Subcutaneous adipose tissue (tissue), 4 donors: ENCODE data around the gene IL4R. TPM values are rescaled to one million over a fixed set of nuclear protein-coding genes. Genes with fewer than 3 reads are reported as not detected.

Experiments used
- CTCF ChIP-seq: fragments of 450-650 bp; IDR thresholded peaks from one replicate; pipeline ENCODE4 v1.5.1; 2016; ENCODE audit warnings: low read depth, mild to moderate bottlenecking, control low read depth, antibody characterized with exemption, moderate library complexity
- total RNA-seq, 4 donors: library from RNA; depleted of rRNA; stranded (reverse); fragments of >200 nt; gene quantifications; one replicate each; pipeline ENCODE4 v1.1.0, GENCODE V29; 2016

The IL4R gene
- total RNA-seq, 4 donors from 2014 or later: 14.7 to 37.3 (median 30.4) TPM

DNA sequence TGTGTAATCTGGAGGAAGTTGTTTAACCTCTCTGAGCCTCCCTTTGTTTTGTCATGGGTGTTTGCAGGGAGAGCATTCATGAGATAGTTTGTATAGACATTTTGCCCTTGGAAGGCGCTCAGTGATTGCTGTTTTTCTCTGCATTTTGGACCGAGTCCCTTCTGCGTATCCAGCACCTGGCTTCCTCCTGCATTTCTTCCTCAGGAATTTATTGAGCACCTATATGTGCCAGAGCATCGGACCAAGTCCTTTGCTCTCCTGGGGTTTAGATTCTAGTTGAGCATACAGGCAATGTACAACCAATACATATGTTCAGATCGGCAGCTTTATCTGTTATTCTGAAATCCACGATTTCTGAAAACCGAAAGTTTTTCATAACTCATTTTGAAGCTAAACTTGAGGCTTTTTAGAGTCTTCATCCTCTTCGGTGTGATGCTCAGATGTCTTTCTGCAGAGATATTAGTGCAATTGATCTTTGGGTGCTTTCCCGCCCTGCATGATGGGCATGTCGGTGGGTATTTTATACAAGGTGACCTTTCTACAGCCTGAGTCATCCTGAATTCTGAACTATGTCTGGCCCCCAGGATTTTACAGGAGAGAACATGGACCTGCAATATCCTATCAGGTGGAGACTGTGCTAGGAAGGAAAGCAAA lies 4.1 kb downstream of the IL4R start:
- TF ChIP-seq CTCF: no peak

DNA sequence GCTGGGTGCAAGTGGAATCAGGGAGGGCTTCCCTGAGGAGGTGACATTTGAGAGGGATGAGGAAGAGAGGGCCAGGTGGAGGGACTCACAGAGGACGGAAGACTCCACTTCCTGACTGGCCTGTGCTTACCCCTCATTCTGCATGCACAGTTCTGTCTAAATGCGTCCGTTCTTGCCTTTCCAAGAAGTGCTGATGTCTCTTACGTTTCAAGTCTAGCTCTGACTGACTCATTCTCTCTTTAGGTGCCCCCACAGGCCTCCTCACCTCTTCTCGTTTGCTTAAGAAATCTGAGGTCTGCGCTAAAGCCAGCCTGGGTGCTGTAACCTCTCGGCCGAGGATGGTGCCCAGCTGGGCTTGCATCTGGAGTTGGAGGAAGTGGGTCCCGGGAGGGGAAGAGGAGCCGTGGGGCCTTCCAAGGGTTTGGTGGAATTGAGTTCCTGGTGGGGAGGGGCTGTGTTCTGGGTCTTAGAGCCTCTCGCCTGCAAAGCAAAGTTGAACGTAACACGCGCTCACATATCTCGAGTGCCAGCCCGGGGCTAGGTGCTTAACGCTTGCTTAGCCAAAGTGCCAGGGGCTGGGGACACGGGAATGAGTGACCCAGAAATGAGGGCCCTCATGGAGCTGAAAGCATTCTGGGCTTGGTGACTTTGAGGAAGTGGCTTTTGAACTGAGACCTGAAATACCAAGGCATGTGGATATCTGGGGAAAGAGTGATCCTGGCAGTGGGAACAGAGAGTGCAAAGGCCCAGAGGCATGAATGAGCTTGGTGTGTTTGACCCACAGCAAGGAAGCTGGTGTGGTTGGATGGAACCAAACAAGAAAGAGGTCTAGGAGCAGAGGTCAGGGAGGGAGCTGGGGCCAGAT lies 4.8 kb downstream of the IL4R start:
- TF ChIP-seq CTCF: no peak

GRCh38 chr16:27319257-27319965 lies 5.6 kb downstream of the IL4R start:
- TF ChIP-seq CTCF: no peak

GRCh38 chr16:27320261-27321012 lies 6.7 kb downstream of the IL4R start:
- no peak for TF ChIP-seq CTCF

DNA sequence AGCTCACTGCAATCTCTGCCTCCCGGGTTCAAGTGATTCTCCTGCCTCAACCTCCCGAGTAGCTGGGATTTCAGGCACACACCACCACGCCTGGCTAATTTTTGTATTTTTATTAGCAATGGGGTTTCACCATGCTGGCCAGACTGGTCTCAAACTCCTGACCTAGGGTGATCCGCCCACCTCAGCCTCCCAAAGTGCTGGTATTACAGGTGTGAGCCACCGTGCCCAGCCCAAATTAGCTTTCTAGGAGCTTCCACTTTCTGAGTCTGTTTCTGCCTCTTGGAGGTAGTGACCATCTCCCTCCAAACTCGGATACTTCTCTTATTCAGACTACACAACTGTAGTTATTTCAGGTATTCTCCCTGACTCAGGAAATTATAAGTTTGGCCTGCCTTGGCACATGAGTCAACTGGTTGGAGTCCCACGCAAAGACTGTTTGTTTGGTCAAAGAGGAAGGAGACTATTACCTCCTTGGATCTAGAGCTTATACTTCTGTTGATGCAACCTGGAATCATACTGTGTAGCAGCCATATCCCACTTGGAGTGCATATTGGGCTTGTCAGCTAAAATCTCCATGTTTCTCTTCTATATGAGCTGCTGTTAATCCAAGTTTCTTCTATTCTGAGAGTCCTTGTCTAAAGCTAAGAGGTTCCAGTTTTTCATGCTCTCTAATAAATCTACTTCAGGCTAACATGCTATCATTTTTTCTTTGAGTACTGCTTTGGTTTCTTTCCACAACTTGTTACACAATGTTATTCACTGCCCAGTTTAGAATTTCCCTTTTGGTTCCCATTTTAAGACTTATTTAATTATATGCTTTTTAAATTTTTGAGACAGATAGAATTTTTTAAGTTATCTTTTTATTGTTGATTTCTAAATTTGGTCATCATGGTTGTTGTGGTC lies 7.5 kb downstream of the IL4R start:
- TF ChIP-seq CTCF: no peak
